NCI-H2029 treated with DMSO at 0.1 percent for 48 hours (cell line): ENCODE data around the gene MBD3L2B.
"Not testable (repeated sequence)": the region's sequence is repeated elsewhere in the genome, so short reads cannot be mapped to it uniquely, and the experiment has no call there.

Experiments
- DNase-seq: peaks from one replicate; lab custom pipeline; 2025; lab: John Stamatoyannopoulos, UW

The MBD3L2B gene

DNA sequence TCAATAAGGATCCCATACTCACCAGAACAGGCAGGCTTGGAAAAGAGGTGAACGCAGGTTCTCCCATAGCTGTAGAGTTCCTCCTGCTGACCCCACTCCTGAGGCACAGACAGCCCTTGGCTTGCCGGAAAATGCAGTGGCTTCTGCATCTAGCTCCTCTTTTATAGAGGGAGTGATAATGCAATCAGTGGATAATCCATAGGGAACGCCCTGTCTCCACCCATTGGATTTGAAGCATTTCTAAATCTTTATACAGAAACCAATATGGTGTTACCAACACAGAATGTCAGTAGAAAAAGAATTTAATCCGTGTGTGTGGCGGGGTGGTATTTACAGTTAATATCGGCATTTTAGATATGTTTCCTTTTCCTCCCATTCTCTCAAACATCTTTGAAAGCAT is at the start of gene MBD3L2B:
Gene MBD3L2B, minus strand, starts transcription at position 101 of the 400 bp plus-strand sequence. Its CDS starts 34 bp downstream, at position 67.
- not testable (repeated sequence) for DNase-seq

DNA sequence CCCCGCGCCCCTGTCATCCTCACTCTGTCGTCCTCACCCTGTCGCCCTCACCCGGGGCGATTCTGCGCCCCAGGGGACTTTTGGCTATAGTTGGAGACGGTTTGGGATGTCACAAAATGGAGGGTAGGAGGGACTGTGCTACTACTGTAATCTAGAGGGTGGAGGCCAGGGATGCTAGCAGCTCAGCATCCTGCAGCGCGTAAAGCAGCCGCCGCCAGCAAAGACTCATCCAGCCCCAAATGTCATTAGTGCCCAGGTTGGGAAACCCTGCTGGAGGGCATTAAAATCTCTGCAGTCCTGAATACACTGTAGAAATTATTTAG is 48.6 kb upstream of the MBD3L2B start:
- no peak for DNase-seq

DNA sequence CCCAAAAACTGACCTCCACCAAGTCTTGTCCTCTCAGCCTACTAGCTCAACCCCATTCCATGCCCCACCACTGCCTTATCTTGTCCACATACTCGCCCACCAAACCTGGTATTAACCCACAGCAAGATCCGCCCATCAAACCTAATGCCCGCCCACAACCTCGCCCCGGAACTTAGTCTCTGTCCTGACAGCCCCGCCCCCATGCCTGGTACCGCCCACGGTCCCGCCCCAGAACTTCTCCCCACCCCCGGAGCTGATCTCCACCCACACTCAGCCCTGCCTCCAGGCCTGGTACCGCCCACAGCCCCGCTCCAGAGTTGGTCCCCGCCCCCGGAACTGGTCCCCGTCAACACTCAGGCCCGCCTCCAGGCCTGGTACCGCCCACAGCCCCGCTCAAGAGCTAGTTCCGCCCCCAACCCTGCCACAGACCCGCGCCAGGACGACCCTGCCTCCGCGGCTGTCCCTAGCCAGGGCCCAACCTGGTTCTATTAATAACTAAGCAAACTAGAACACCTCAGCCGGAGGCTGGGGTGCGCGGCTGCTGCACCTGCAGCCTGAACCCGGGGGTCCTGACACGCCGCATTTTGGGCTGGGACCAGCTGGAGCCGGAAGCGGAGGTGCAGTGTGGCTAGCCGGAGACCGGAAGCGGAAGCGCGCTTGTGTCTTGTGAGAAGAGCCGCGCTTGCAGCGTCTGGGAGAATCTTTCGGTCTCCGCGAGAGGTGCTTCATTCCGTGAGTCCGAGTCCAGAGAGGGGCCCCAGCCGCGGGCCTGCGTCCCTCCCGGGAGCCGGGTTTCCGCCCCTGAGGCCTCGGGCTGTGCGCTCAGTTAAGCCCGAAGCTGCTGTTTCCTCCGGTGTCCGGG is 48.0 kb upstream of the MBD3L2B start, which contains the start of gene ZNF557:
Gene ZNF557, plus strand, starts transcription at position 662 of the 862 bp plus-strand sequence. CDS start 5,372 bp downstream, outside the sequence.
- peak; percentile 84 for DNase-seq

- DNase-seq = no peak
These were observed 47.4 kb upstream of the MBD3L2B start for GRCh38 chr19:7068599-7068998.

DNA sequence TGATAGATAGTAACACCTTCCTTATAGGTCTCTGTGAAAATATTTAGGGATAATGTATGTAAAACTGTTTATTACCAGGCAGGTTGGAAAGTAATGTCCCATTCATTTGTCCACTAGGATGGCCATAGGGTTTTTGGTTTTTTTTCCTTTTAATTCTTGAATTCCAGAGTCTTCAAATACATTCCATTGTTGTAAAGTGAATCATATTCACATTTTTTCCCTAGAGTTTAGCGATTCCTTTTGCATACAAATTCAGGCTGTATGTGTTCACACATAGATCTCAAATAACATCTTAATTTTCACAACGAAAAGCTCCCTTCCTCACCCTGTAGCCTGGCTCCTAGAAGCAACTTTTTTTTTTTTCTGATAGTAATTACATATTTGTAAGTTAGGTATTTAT is 46.5 kb upstream of the MBD3L2B start:
- no peak for DNase-seq

GRCh38 chr19:7067122-7067521 is 45.9 kb upstream of the MBD3L2B start:
- DNase-seq = not testable (repeated sequence)

- no peak for DNase-seq
These were observed 42.7 kb upstream of the MBD3L2B start for GRCh38 chr19:7063764-7064418.

DNA sequence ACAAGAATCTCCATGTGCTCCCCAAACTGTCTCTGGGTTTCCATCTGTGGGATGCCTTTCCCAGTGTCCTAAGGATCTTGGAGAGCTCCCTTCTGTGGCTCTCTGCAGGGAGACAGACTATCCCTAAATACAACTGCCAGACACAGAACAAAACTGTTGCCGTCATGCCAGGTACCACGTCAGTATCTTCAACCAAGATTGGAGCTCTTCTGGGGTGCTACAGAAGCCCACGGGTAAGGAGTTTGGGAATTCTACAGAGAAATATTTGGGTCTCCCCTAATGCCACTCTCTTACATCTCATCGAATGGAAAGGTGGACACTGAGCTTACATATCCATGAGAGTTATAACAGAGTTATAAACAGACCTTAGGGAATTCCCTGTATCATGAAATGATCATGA is 42.1 kb upstream of the MBD3L2B start:
- no peak for DNase-seq

DNA sequence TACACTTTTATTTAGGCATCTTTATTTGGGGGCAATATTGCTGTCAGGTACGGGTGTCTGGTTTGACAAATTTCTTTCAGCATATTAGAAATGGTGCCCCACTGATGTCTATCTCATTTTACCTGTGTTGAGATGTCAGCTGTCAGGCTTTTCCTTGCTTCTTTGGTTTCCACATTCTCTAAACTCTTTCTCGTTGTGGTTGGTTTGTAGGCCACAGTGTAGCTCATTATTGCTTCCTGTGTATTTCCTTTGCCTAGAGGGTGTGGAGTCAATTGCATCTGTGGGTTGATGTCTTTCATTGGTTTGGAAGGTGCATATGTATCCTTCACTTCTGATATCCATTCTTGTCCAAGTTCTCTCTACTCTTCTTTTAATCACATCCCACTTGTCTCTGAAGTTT is 38.7 kb upstream of the MBD3L2B start:
- not testable (repeated sequence) for DNase-seq

DNA sequence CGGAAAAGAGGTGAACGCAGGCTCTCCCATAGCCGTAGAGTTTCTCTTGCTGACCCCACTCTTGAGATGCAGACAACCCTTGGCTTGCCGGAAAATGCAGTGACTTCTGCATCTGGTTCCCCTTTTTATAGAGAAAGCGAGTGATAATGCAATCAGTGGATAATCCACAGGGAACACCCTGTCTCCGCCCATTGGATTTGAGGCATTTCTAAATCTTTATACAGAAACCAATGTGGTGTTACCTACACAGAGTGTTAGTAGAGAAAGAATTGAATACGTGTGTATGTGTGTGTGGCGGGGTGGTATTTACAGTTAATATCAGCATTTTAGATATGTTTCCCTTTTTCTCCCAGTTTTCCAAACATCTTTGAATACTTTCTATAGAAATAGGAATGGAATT is 37.3 kb upstream of the MBD3L2B start, which contains the start of gene MBD3L3:
Gene MBD3L3, minus strand, starts transcription at position 101 of the 400 bp plus-strand sequence. Its CDS starts 71 bp downstream, at position 30.
- not testable (repeated sequence) for DNase-seq

- DNase-seq = not testable (repeated sequence)
These were observed 35.1 kb upstream of the MBD3L2B start for GRCh38 chr19:7056371-7056770.

- not testable (repeated sequence) for DNase-seq
These were observed 34.4 kb upstream of the MBD3L2B start for GRCh38 chr19:7055679-7056078.

- DNase-seq = not testable (repeated sequence)
These were observed 33.6 kb upstream of the MBD3L2B start for GRCh38 chr19:7054635-7055368.

- not testable (repeated sequence) for DNase-seq
These were observed 31.7 kb upstream of the MBD3L2B start for GRCh38 chr19:7052896-7053295.

DNA sequence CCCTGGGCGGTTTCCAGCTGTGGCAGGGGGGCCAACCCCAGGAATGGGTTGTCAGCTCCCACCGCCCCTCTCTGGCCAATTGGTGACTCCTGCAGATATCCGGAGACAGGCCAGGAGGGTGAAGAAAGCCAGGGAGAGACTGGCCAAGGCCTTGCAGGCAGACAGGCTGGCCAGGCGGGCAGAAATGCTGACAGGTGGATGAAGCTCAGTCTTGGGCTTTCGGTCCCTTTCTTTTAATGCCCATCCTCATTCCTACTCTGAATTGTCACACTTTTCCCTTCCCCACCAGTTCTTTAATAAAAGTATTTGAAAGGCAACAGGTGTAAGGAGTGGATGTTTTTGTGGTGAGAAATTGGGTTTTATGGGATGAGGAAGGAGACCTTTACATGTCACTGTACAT is 30.2 kb upstream of the MBD3L2B start:
- DNase-seq = not testable (repeated sequence)

- not testable (repeated sequence) for DNase-seq
These were observed 27.8 kb upstream of the MBD3L2B start, which contains the start of gene MBD3L2 for GRCh38 chr19:7049021-7049420. Gene MBD3L2, plus strand, starts transcription at chr19:7049321. Its CDS starts 53 bp downstream, at chr19:7049374.

DNA sequence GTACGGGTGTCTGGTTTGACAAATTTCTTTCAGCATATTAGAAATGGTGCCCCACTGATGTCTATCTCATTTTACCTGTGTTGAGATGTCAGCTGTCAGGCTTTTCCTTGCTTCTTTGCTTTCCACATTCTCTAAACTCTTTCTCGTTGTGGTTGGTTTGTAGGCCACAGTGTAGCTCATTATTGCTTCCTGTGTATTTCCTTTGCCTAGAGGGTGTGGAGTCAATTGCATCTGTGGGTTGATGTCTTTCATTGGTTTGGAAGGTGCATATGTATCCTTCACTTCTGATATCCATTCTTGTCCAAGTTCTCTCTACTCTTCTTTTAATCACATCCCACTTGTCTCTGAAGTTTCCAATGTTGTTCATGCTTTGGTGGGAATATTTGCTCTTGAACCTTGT is 20.3 kb upstream of the MBD3L2B start:
- not testable (repeated sequence) for DNase-seq

DNA sequence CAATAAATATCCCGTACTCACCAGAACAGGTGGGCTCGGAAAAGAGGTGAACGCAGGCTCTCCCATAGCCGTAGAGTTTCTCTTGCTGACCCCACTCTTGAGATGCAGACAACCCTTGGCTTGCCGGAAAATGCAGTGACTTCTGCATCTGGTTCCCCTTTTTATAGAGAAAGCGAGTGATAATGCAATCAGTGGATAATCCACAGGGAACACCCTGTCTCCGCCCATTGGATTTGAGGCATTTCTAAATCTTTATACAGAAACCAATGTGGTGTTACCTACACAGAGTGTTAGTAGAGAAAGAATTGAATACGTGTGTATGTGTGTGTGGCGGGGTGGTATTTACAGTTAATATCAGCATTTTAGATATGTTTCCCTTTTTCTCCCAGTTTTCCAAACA is 18.8 kb upstream of the MBD3L2B start, which contains the start of gene MBD3L4:
Gene MBD3L4, minus strand, starts transcription at position 101 of the 400 bp plus-strand sequence. Its CDS starts 35 bp downstream, at position 66.
- DNase-seq = not testable (repeated sequence)

- DNase-seq = not testable (repeated sequence)
These were observed 9.0 kb upstream of the MBD3L2B start, which contains the start of gene MBD3L5 for GRCh38 chr19:7030278-7030677. Gene MBD3L5, plus strand, starts transcription at chr19:7030578. Its CDS starts 34 bp downstream, at chr19:7030612.

DNA sequence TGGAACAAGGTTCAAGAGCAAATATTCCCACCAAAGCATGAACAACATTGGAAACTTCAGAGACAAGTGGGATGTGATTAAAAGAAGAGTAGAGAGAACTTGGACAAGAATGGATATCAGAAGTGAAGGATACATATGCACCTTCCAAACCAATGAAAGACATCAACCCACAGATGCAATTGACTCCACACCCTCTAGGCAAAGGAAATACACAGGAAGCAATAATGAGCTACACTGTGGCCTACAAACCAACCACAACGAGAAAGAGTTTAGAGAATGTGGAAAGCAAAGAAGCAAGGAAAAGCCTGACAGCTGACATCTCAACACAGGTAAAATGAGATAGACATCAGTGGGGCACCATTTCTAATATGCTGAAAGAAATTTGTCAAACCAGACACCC is 7.6 kb upstream of the MBD3L2B start:
- DNase-seq = not testable (repeated sequence)

- DNase-seq = no peak
These were observed 2.4 kb downstream of the MBD3L2B start for GRCh38 chr19:7018828-7019227.

GRCh38 chr19:7013678-7014077 is 7.6 kb downstream of the MBD3L2B start:
- no peak for DNase-seq
